ENCODE data around the gene SNU13.

- no peak for TF ChIP-seq EZH2 (IDR thresholded peaks at IDR 0.05; ENCODE audit: insufficient read depth, poor library complexity, severe bottlenecking)
- no peak for TF ChIP-seq EZH2phosphoT487 (IDR thresholded peaks at IDR 0.05; ENCODE audit: insufficient read depth, low read depth)
Measured at GRCh38 chr22:41676134-41676533, 12.5 kb downstream of the SNU13 start.
